WTC11 (cell line): ENCODE results near the gene SRRM2. TPM values are rescaled to one million over a fixed set of nuclear protein-coding genes. Genes with fewer than 3 reads are reported as not detected.

Experiments
- ATAC-seq: fragments of 200-7000 bp; cut with Tn5 transposase; 2 replicates; pipeline ENCODE4 v1.10.0; 2021; ENCODE audit warnings: mild to moderate bottlenecking, moderate library complexity
- CTCF ChIA-PET: fragments of 300-600 bp; sonication (Branson Sonifier 250); formaldehyde crosslinking; loops from one replicate; lab custom pipeline; 2021; ENCODE audit warnings: antibody characterized with exemption; lab: Charles Lee
- POLR2A ChIA-PET: fragments of 350-600 bp; sonication (Branson Sonifier 250); formaldehyde crosslinking; loops from one replicate; lab custom pipeline; 2021; ENCODE audit warnings: antibody characterized with exemption; lab: Charles Lee
- DNase-seq: peaks from one replicate; pipeline ENCODE4 v3.0.0; 2021; ENCODE audit warnings: low spot score
- H3K27ac Mint-ChIP-seq: 2 replicates; pipeline ENCODE4 v1.8.0; 2021; ENCODE audit warnings: mixed read lengths
- H3K27me3 Mint-ChIP-seq: 2 replicates; pipeline ENCODE4 v1.8.0; 2021; ENCODE audit warnings: low read depth, mild to moderate bottlenecking, moderate library complexity, mixed read lengths
- H3K36me3 Mint-ChIP-seq: 2 replicates; pipeline ENCODE4 v1.8.0; 2021; ENCODE audit warnings: mixed read lengths
- H3K4me1 Mint-ChIP-seq: 2 replicates; pipeline ENCODE4 v1.8.0; 2022; ENCODE audit warnings: mixed read lengths
- H3K4me3 Mint-ChIP-seq: 2 replicates; pipeline ENCODE4 v1.8.0; 2021; ENCODE audit warnings: mild to moderate bottlenecking, moderate library complexity, mixed read lengths
- H3K9me3 Mint-ChIP-seq: 2 replicates; pipeline ENCODE4 v1.8.0; 2021; ENCODE audit warnings: mixed read lengths
- ATF3 ChIP-seq: sonication (generic); formaldehyde crosslinking; conservative IDR thresholded peaks from 2 replicates; pipeline ENCODE4 v1.8.1; 2022; ENCODE audit warnings: mild to moderate bottlenecking, missing genetic modification reagents
- CBFB ChIP-seq: sonication (generic); formaldehyde crosslinking; IDR thresholded peaks from 2 replicates; pipeline ENCODE4 v1.8.1; 2022; ENCODE audit warnings: mild to moderate bottlenecking, low read depth, missing genetic modification reagents
- ESRRA ChIP-seq: sonication (generic); formaldehyde crosslinking; IDR thresholded peaks from 2 replicates; pipeline ENCODE4 v1.8.1; 2022; ENCODE audit warnings: mild to moderate bottlenecking, missing genetic modification reagents, borderline replicate concordance
- ETV6 ChIP-seq: sonication (generic); formaldehyde crosslinking; IDR thresholded peaks from 2 replicates; pipeline ENCODE4 v1.8.1; 2022; ENCODE audit warnings: mild to moderate bottlenecking, missing genetic modification reagents
- HMGA2 ChIP-seq: fragments of 250-450 bp; sonication (Bioruptor Pico); IDR thresholded peaks from 2 replicates; pipeline ENCODE4 v1.4.0; 2021; ENCODE audit warnings: mild to moderate bottlenecking, moderate library complexity
- IRF1 ChIP-seq: sonication (generic); formaldehyde crosslinking; IDR thresholded peaks from 2 replicates; pipeline ENCODE4 v1.8.0; 2023; ENCODE audit warnings: missing genetic modification reagents
- JUN ChIP-seq: sonication (generic); formaldehyde crosslinking; IDR thresholded peaks from 2 replicates; pipeline ENCODE4 v1.8.0; 2023; ENCODE audit warnings: mild to moderate bottlenecking, missing genetic modification reagents
- KAT7 ChIP-seq: sonication (generic); formaldehyde crosslinking; IDR thresholded peaks from 2 replicates; pipeline ENCODE4 v1.8.1; 2023; ENCODE audit warnings: missing genetic modification reagents, mild to moderate bottlenecking, borderline replicate concordance
- NFE2L1 ChIP-seq: sonication (generic); formaldehyde crosslinking; IDR thresholded peaks from 2 replicates; pipeline ENCODE4 v1.8.1; 2023; ENCODE audit warnings: missing genetic modification reagents
- OVOL2 ChIP-seq: fragments of 250-450 bp; sonication (Bioruptor Pico); IDR thresholded peaks from 2 replicates; pipeline ENCODE4 v1.9.0; 2021; ENCODE audit warnings: mild to moderate bottlenecking, borderline replicate concordance
- TEAD4 ChIP-seq: sonication (generic); formaldehyde crosslinking; IDR thresholded peaks from 2 replicates; pipeline ENCODE4 v1.8.0; 2022; ENCODE audit warnings: mild to moderate bottlenecking, missing genetic modification reagents
- TP53 ChIP-seq: sonication (generic); formaldehyde crosslinking; IDR thresholded peaks from 2 replicates; pipeline ENCODE4 v1.8.1; 2023; ENCODE audit warnings: mild to moderate bottlenecking, missing genetic modification reagents
- ZBTB43 ChIP-seq: sonication (generic); formaldehyde crosslinking; IDR thresholded peaks from 2 replicates; pipeline ENCODE4 v1.8.1; 2023; ENCODE audit warnings: mild to moderate bottlenecking, missing genetic modification reagents
- ZNF416 ChIP-seq: fragments of 250-450 bp; sonication (Bioruptor Pico); IDR thresholded peaks from 2 replicates; pipeline ENCODE4 v1.9.0; 2021; ENCODE audit warnings: mild to moderate bottlenecking, inconsistent platforms
- ZNF532 ChIP-seq: fragments of 250-450 bp; sonication (Bioruptor Pico); IDR thresholded peaks from 2 replicates; pipeline ENCODE4 v1.9.0; 2021; ENCODE audit warnings: mild to moderate bottlenecking, borderline replicate concordance
- total RNA-seq: library from RNA; stranded (reverse); gene quantifications from 3 replicates; pipeline ENCODE4 v1.2.3, GENCODE V29; 2021
- TF ChIP-seq, protein P1 (sequence below): sonication (generic); formaldehyde crosslinking; IDR thresholded peaks from 2 replicates; pipeline ENCODE4 v1.8.0; 2022; ENCODE audit warnings: missing genetic modification reagents
- TF ChIP-seq, protein P2 (sequence below): sonication (generic); formaldehyde crosslinking; IDR thresholded peaks from 2 replicates; pipeline ENCODE4 v1.8.0; 2023; ENCODE audit warnings: missing genetic modification reagents, mild to moderate bottlenecking, borderline replicate concordance

Gene SRRM2
- total RNA-seq, 1 experiment from 2014 or later, result 823 TPM

DNA sequence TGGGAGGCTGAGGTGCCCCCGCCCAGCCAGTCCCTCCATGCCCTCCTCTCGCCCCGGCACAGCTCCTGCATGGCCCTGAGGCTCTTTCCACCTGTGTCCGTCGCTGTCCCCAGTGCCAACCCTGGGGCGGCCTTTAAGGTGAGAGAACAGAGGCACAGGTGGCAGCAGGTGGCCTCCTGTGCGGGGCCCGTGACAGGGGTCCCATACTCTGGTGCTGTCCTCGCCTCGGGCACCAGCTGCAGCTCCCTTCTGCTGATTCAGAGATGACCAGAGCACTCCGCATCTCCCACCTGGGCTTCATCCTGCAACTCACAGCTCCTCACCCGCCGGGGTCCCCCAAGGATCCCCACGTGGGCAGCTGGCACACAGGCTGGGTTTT lies 40.4 kb upstream of the SRRM2 start:
- TF ChIP-seq ZBTB43 (CRISPR knock-in tag) (no peak), JUN (CRISPR knock-in tag) (no peak), CBFB (CRISPR knock-in tag) (no peak), IRF1 (CRISPR knock-in tag) (no peak), TEAD4 (CRISPR knock-in tag) (no peak), NFE2L1 (CRISPR knock-in tag) (no peak), TP53 (no peak), ATF3 (no peak), HMGA2 (no peak), OVOL2 (no peak), KAT7 (CRISPR knock-in tag) (no peak), ZNF416 (CRISPR knock-in tag) (no peak), ZNF532 (CRISPR knock-in tag) (no peak), ETV6 (CRISPR knock-in tag) (no peak), ESRRA (CRISPR knock-in tag) (no peak)
- TF ChIP-seq, protein P1, sequence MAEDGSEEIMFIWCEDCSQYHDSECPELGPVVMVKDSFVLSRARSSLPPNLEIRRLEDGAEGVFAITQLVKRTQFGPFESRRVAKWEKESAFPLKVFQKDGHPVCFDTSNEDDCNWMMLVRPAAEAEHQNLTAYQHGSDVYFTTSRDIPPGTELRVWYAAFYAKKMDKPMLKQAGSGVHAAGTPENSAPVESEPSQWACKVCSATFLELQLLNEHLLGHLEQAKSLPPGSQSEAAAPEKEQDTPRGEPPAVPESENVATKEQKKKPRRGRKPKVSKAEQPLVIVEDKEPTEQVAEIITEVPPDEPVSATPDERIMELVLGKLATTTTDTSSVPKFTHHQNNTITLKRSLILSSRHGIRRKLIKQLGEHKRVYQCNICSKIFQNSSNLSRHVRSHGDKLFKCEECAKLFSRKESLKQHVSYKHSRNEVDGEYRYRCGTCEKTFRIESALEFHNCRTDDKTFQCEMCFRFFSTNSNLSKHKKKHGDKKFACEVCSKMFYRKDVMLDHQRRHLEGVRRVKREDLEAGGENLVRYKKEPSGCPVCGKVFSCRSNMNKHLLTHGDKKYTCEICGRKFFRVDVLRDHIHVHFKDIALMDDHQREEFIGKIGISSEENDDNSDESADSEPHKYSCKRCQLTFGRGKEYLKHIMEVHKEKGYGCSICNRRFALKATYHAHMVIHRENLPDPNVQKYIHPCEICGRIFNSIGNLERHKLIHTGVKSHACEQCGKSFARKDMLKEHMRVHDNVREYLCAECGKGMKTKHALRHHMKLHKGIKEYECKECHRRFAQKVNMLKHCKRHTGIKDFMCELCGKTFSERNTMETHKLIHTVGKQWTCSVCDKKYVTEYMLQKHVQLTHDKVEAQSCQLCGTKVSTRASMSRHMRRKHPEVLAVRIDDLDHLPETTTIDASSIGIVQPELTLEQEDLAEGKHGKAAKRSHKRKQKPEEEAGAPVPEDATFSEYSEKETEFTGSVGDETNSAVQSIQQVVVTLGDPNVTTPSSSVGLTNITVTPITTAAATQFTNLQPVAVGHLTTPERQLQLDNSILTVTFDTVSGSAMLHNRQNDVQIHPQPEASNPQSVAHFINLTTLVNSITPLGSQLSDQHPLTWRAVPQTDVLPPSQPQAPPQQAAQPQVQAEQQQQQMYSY, result no peak
- TF ChIP-seq, protein P2, sequence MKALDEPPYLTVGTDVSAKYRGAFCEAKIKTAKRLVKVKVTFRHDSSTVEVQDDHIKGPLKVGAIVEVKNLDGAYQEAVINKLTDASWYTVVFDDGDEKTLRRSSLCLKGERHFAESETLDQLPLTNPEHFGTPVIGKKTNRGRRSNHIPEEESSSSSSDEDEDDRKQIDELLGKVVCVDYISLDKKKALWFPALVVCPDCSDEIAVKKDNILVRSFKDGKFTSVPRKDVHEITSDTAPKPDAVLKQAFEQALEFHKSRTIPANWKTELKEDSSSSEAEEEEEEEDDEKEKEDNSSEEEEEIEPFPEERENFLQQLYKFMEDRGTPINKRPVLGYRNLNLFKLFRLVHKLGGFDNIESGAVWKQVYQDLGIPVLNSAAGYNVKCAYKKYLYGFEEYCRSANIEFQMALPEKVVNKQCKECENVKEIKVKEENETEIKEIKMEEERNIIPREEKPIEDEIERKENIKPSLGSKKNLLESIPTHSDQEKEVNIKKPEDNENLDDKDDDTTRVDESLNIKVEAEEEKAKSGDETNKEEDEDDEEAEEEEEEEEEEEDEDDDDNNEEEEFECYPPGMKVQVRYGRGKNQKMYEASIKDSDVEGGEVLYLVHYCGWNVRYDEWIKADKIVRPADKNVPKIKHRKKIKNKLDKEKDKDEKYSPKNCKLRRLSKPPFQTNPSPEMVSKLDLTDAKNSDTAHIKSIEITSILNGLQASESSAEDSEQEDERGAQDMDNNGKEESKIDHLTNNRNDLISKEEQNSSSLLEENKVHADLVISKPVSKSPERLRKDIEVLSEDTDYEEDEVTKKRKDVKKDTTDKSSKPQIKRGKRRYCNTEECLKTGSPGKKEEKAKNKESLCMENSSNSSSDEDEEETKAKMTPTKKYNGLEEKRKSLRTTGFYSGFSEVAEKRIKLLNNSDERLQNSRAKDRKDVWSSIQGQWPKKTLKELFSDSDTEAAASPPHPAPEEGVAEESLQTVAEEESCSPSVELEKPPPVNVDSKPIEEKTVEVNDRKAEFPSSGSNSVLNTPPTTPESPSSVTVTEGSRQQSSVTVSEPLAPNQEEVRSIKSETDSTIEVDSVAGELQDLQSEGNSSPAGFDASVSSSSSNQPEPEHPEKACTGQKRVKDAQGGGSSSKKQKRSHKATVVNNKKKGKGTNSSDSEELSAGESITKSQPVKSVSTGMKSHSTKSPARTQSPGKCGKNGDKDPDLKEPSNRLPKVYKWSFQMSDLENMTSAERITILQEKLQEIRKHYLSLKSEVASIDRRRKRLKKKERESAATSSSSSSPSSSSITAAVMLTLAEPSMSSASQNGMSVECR, result no peak
- TF ChIP-seq, all 79 proteins: peak for 0
- Mint-ChIP-seq H3K27me3 (no peaks in the 10 kb centered on the region), H3K27ac (no peak overlapping the region)

More for the DNA sequence above, 40.4 kb upstream of the SRRM2 start:
- no peaks in the 10 kb centered on the region for H3K9me3 Mint-ChIP-seq
- POLR2A ChIA-PET, result no interaction called here
- no peak overlapping the region for H3K4me3 Mint-ChIP-seq
- no peak for DNase-seq
- peaks cover 3% of the 10 kb centered on the region; the same call in 1 of the 2 replicates for H3K4me1 Mint-ChIP-seq
- peaks cover 10% of the 10 kb centered on the region for H3K36me3 Mint-ChIP-seq
- CTCF ChIA-PET, result no interaction called here
- ATAC-seq, result no peak
